Activated CD8-positive, alpha-beta memory T cell treated with anti-CD3 and anti-CD28 coated beads, Interleukin-2, amount 50 U/mL, for 48 hours (primary cell): ENCODE results near the gene KIAA0040.
A peak's percentile ranks its signal among the peaks of the same experiment; 100 is the strongest.

ENCODE experiments used
- DNase-seq: peaks from one replicate; pipeline ENCODE4 v3.0.0-alpha.2; 2020

Gene KIAA0040

GRCh38 chr1:175200678-175201521 lies 8.3 kb upstream of the KIAA0040 start:
- no peak for DNase-seq

GRCh38 chr1:175198332-175198731 lies 5.8 kb upstream of the KIAA0040 start:
- no peak for DNase-seq

- DNase-seq = no peak
Measured at GRCh38 chr1:175197531-175197930, 5.0 kb upstream of the KIAA0040 start.

- DNase-seq = no peak
Measured at GRCh38 chr1:175195798-175196197, 3.2 kb upstream of the KIAA0040 start.

GRCh38 chr1:175195281-175195680 lies 2.7 kb upstream of the KIAA0040 start:
- DNase-seq = no peak

- DNase-seq = no peak
Measured at GRCh38 chr1:175193527-175193910, 943 bp upstream of the KIAA0040 start.

- DNase-seq = peak; percentile 72
Measured at GRCh38 chr1:175192111-175192629, 406 bp downstream of the KIAA0040 start.

- DNase-seq = no peak
Measured at GRCh38 chr1:175191659-175192058, 917 bp downstream of the KIAA0040 start.

GRCh38 chr1:175188936-175189335 lies 3.6 kb downstream of the KIAA0040 start:
- peak; percentile 61 for DNase-seq

- no peak for DNase-seq
Measured at GRCh38 chr1:175186433-175187160, 6.0 kb downstream of the KIAA0040 start.

- no peak for DNase-seq
Measured at GRCh38 chr1:175185903-175186302, 6.7 kb downstream of the KIAA0040 start.

GRCh38 chr1:175183586-175183985 lies 9.0 kb downstream of the KIAA0040 start:
- no peak for DNase-seq

GRCh38 chr1:175182201-175182746 lies 10.3 kb downstream of the KIAA0040 start:
- no peak for DNase-seq

- DNase-seq = no peak
Measured at GRCh38 chr1:175179837-175180590, 12.6 kb downstream of the KIAA0040 start.

GRCh38 chr1:175178456-175178855 lies 14.1 kb downstream of the KIAA0040 start:
- no peak for DNase-seq

- DNase-seq = no peak
Measured at GRCh38 chr1:175178056-175178455, 14.5 kb downstream of the KIAA0040 start.

- DNase-seq = no peak
Measured at GRCh38 chr1:175176246-175176645, 16.3 kb downstream of the KIAA0040 start.

- no peak for DNase-seq
Measured at GRCh38 chr1:175174309-175175102, 18.1 kb downstream of the KIAA0040 start.

- DNase-seq = no peak
Measured at GRCh38 chr1:175173531-175173930, 19.0 kb downstream of the KIAA0040 start.

GRCh38 chr1:175172503-175172902 lies 20.1 kb downstream of the KIAA0040 start:
- no peak for DNase-seq

- DNase-seq = no peak
Measured at GRCh38 chr1:175171036-175171913, 21.3 kb downstream of the KIAA0040 start.
